Fibroblast of villous mesenchyme (primary cell): ENCODE data around the gene MATCAP1. TPM values are rescaled to one million over a fixed set of nuclear protein-coding genes. Genes with fewer than 3 reads are reported as not detected.

Source experiments
- DNase-seq: peaks from one replicate; pipeline ENCODE4 v3.0.0-alpha.2; 2010; ENCODE audit warnings: low read depth
- H3K4me3 ChIP-seq: 2 replicates; pipeline ENCODE4 v1.5.1; 2011; ENCODE audit warnings: low read depth, mild to moderate bottlenecking, low read length
- total RNA-seq: library from RNA; depleted of rRNA; stranded (reverse); fragments of >200 nt; gene quantifications from 2 replicates; pipeline ENCODE4 v1.2.3, GENCODE V29; 2012
- TF ChIP-seq, protein P1 (sequence below): IDR thresholded peaks from 2 replicates; pipeline ENCODE4 v1.5.1; 2012; ENCODE audit warnings: low read depth, mild to moderate bottlenecking, low read length; ENCODE audit not compliant: insufficient read depth

The MATCAP1 gene
- total RNA-seq, 1 donor, result 9.9 TPM

- TF ChIP-seq, protein P1, sequence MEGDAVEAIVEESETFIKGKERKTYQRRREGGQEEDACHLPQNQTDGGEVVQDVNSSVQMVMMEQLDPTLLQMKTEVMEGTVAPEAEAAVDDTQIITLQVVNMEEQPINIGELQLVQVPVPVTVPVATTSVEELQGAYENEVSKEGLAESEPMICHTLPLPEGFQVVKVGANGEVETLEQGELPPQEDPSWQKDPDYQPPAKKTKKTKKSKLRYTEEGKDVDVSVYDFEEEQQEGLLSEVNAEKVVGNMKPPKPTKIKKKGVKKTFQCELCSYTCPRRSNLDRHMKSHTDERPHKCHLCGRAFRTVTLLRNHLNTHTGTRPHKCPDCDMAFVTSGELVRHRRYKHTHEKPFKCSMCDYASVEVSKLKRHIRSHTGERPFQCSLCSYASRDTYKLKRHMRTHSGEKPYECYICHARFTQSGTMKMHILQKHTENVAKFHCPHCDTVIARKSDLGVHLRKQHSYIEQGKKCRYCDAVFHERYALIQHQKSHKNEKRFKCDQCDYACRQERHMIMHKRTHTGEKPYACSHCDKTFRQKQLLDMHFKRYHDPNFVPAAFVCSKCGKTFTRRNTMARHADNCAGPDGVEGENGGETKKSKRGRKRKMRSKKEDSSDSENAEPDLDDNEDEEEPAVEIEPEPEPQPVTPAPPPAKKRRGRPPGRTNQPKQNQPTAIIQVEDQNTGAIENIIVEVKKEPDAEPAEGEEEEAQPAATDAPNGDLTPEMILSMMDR, result no peak
- H3K4me3 ChIP-seq, result no peak overlapping the region
Observed at GRCh38 chr16:67162506-67163163, 21.1 kb downstream of the MATCAP1 start.

GRCh38 chr16:67161595-67162058 lies 22.1 kb downstream of the MATCAP1 start:
- no peak for DNase-seq
- H3K4me3 ChIP-seq, result peak overlapping the region; percentile 97
- TF ChIP-seq, protein P1, result no peak

More at GRCh38 chr16:67162506-67163163, 21.1 kb downstream of the MATCAP1 start:
- no peak for DNase-seq

- DNase-seq, result peak; percentile 47
- TF ChIP-seq, protein P1, result no peak
- H3K4me3 ChIP-seq, result peak overlapping the region; percentile 97
Observed at GRCh38 chr16:67158637-67159600, 24.8 kb downstream of the MATCAP1 start.

DNA sequence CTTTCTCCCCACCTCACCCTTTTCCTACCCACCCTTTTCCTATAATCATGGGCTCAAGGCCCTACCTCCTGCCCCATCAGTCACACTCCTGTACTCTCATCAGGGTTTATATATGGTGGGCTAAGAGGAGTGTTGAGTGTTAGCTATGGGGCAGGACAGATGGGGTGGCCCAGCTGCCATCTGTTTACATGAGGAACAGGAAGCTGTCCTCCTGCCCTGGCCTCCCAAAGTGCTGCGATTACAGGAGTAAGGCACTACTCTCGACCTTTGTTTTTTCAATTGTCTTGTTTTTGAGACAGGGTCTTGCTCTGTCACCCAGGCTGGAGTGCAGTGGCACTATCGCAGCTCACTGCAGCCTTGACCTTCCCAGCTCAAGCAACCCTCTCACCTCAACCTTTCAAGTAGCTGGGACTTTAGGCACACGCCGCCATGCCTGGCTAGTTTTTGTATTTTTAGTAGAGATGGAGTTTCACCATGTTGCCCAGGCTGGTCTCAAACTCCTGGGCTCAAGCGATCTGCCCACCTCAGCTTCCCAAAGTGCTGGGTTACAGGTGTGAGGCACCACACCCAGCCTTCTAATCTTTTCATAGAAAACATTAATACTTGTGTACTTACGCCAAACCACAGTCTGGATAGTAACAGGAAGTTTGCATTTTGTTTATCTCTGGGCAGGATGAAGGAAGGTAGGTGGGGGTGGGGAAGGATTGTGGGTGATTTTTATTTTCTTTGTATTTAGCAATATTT lies 25.7 kb downstream of the MATCAP1 start:
- no peak for DNase-seq
- no peak overlapping the region for H3K4me3 ChIP-seq
- TF ChIP-seq, protein P1, result no peak

GRCh38 chr16:67157106-67157748 lies 26.5 kb downstream of the MATCAP1 start:
- H3K4me3 ChIP-seq, result no peak overlapping the region
- no peak for DNase-seq
- TF ChIP-seq, protein P1, result no peak
